Measurements from ENCODE around the gene LUC7L3.

DNA sequence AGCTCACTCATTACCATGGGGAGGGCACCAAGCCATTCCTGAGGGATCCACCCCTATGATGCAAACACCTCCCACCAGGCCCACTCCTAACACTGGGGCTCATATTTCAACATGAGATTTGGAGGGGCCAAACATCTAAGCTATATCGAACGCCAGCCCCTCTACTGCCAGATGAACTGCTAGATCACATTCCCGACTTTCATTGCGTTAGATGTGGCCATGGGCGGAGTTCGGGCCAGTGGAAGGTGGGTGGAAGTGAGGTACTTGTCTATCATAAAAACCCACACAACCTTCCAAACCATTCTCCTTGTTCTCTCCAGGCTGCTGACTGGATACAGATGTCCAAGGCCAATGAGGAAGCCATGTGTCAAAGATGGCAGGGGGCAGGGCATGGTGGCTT, 75.0 kb downstream of the LUC7L3 start:
- TF ChIP-seq CTCF (IDR thresholded peaks at IDR 0.05; ENCODE audit: insufficient read depth, low read length, poor library complexity, severe bottlenecking) (no peak), EZH2phosphoT487 (conservative IDR thresholded peaks at IDR 0.05; ENCODE audit: low read length) (no peak)

Measured in SU-DHL-6 (cell line).